Naive thymus-derived CD4-positive, alpha-beta T cell (primary cell): ENCODE measurements around the gene BTC. TPM values are rescaled to one million over a fixed set of nuclear protein-coding genes. Genes with fewer than 3 reads are reported as not detected.

Experiments used
- ATAC-seq: fragments of 150-1000 bp; cut with Tn5 transposase; 2 replicates; pipeline ENCODE4 v1.10.0; 2021; ENCODE audit warnings: mild to moderate bottlenecking, moderate library complexity
- CTCF ChIA-PET: fragments of 350-600 bp; sonication (Branson Sonifier 250); formaldehyde crosslinking; loops from one replicate; lab custom pipeline; 2021; ENCODE audit warnings: antibody characterized with exemption; lab: Charles Lee
- POLR2A ChIA-PET: fragments of 350-600 bp; sonication (Branson Sonifier 250); formaldehyde crosslinking; loops from one replicate; lab custom pipeline; 2021; ENCODE audit warnings: antibody characterized with exemption, inconsistent platforms; lab: Charles Lee
- DNase-seq, 9 donors: peaks; one replicate each; pipeline versions ENCODE4 v3.0.0 to v3.0.0-alpha.2; 2020 to 2022; ENCODE audit warnings: mixed read lengths in 1 of 9
- H3K27ac ChIP-seq: one replicate; pipeline ENCODE4 v1.7.0; 2013; ENCODE audit warnings: mild to moderate bottlenecking, low read depth, low read length, moderate library complexity
- H3K27me3 ChIP-seq, 2 donors: one replicate each; pipeline ENCODE4 v1.7.0; 2013; ENCODE audit warnings: low read length in 2 of 2, mild to moderate bottlenecking in 2 of 2, moderate library complexity in 2 of 2; ENCODE audit not compliant: control insufficient read depth in 2 of 2, insufficient read depth in 2 of 2
- H3K36me3 ChIP-seq, 3 experiments: 1 replicate in 2 of 3; 2 replicates in 1 of 3; pipeline ENCODE4 v1.7.0; 2013; ENCODE audit warnings: low read length in 3 of 3, mild to moderate bottlenecking in 3 of 3, moderate library complexity in 1 of 3; ENCODE audit not compliant: insufficient read depth in 3 of 3, control insufficient read depth in 2 of 3
- H3K4me1 ChIP-seq, 2 donors: one replicate each; pipeline ENCODE4 v1.7.0; 2013; ENCODE audit warnings: low read length in 2 of 2, mild to moderate bottlenecking in 2 of 2, moderate library complexity in 1 of 2; ENCODE audit not compliant: control insufficient read depth in 2 of 2, insufficient read depth in 2 of 2
- H3K4me3 ChIP-seq: 2 replicates; pipeline ENCODE4 v1.7.0; 2013; ENCODE audit warnings: mild to moderate bottlenecking, low read length
- H3K9me3 ChIP-seq, 3 experiments: 1 replicate in 2 of 3; 2 replicates in 1 of 3; pipeline ENCODE4 v1.7.0; 2013; ENCODE audit warnings: low read length in 3 of 3; ENCODE audit not compliant: control insufficient read depth in 2 of 3
- H3K27ac Mint-ChIP-seq, 9 donors: one replicate each; pipeline ENCODE4 v1.8.0; 2020 to 2022; ENCODE audit warnings: mixed read lengths in 9 of 9, mild to moderate bottlenecking in 8 of 9, moderate library complexity in 5 of 9, inconsistent platforms in 2 of 9
- H3K27me3 Mint-ChIP-seq, 5 donors: one replicate each; pipeline ENCODE4 v1.8.0; 2021 to 2022; ENCODE audit warnings: mixed read lengths in 5 of 5, mild to moderate bottlenecking in 1 of 5
- H3K36me3 Mint-ChIP-seq, 5 donors: one replicate each; pipeline ENCODE4 v1.8.0; 2020 to 2022; ENCODE audit warnings: mixed read lengths in 5 of 5, mild to moderate bottlenecking in 3 of 5, inconsistent platforms in 1 of 5
- H3K4me1 Mint-ChIP-seq, 7 donors: one replicate each; pipeline ENCODE4 v1.8.0; 2020 to 2022; ENCODE audit warnings: mixed read lengths in 7 of 7, mild to moderate bottlenecking in 3 of 7, inconsistent platforms in 1 of 7
- H3K4me3 Mint-ChIP-seq, 10 donors: one replicate each; pipeline ENCODE4 v1.8.0; 2020 to 2022; ENCODE audit warnings: mild to moderate bottlenecking in 10 of 10, mixed read lengths in 10 of 10, moderate library complexity in 6 of 10, inconsistent platforms in 2 of 10
- H3K9me3 Mint-ChIP-seq, 11 donors: one replicate each; pipeline ENCODE4 v1.8.0; 2020 to 2022; ENCODE audit warnings: mixed read lengths in 11 of 11, mild to moderate bottlenecking in 4 of 11, inconsistent platforms in 1 of 11, moderate library complexity in 1 of 11
- intact Hi-C, 2 donors: fragments of 100-400 bp; cut with micrococcal nuclease; formaldehyde crosslinking; loops; one replicate each; pipeline ENCODE4 v1.15.1; 2023
- polyA plus RNA-seq, 2 donors: library from polyadenylated mRNA; unstranded; fragments of 300-500 nt; fragmentation: Illumina TruSeq; gene quantifications; one replicate each; pipeline ENCODE4 v1.2.3, GENCODE V29; 2021
- total RNA-seq, 6 experiments: library from RNA in 5 of 6; stranded (reverse) in 5 of 6; gene quantifications; 1 replicate in 5 of 6; 2 replicates in 1 of 6; pipeline ENCODE4 v1.2.3 and lab custom pipeline; 2021 to 2026

Gene BTC
- total and polyA plus RNA-seq, 7 experiments from 2014 or later, result not detected

DNA sequence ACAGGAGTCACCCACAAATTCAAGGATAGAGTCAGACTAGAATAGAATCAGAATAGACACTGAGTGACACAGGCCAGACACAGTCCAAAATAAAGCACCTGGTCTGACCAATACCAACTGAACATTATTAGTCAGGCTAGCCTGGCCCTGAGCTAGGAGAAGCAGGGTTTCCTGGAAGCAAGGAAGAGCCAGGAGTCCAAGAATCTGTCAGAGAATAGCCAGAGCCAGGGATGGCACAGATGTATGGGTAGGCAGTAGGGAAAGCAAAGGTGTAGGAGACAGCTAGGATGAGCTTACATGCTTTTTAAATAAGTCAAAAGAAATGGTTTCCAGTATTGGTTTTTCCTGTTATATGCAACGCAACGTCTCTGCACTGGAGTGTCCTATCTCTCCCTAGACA is 3.7 kb downstream of the BTC start:
- ATAC-seq (no peak), DNase-seq (no peak)
- ChIA-PET POLR2A (no interaction called here), CTCF (no interaction called here)
- Histone ChIP-seq H3K4me1 (no peaks in the 10 kb centered on the region), H3K27me3 (no peaks in the 10 kb centered on the region), H3K36me3 (no peaks in the 10 kb centered on the region), H3K4me3 (no peak overlapping the region), H3K9me3 (no peaks in the 10 kb centered on the region), H3K27ac (no peak overlapping the region)
- Mint-ChIP-seq H3K36me3 (peaks cover 0 to 5% (median 0%) of the 10 kb centered on the region in 5 donors), H3K9me3 (peaks cover 0 to 5% (median 0%) of the 10 kb centered on the region in 11 donors), H3K27me3 (peaks cover 38 to 56% (median 49%) of the 10 kb centered on the region in 5 donors), H3K4me3 (no peak overlapping the region), H3K4me1 (peaks cover 0 to 7% (median 0%) of the 10 kb centered on the region in 7 donors), H3K27ac (no peak overlapping the region)
- intact Hi-C loops, result no loop called here

- ChIA-PET CTCF (no interaction called here), POLR2A (no interaction called here)
- Histone ChIP-seq H3K27ac (no peak overlapping the region), H3K4me3 (no peak overlapping the region), H3K27me3 (no peaks in the 10 kb centered on the region), H3K36me3 (no peaks in the 10 kb centered on the region), H3K9me3 (no peaks in the 10 kb centered on the region), H3K4me1 (no peaks in the 10 kb centered on the region)
- ATAC-seq (no peak), DNase-seq (no peak)
- H3K4me1 Mint-ChIP-seq, result peaks cover 0 to 6% (median 0%) of the 10 kb centered on the region in 7 donors
- no peak overlapping the region for H3K27ac Mint-ChIP-seq
- no peak overlapping the region for H3K4me3 Mint-ChIP-seq
- peaks cover 0 to 6% (median 0%) of the 10 kb centered on the region in 11 donors for H3K9me3 Mint-ChIP-seq
- H3K36me3 Mint-ChIP-seq, result peaks cover 0 to 5% (median 0%) of the 10 kb centered on the region in 5 donors
- intact Hi-C loops, result no loop called here
- H3K27me3 Mint-ChIP-seq, result peaks cover 26 to 44% (median 39%) of the 10 kb centered on the region in 5 donors
These were observed 4.8 kb downstream of the BTC start for GRCh38 chr4:74789518-74789917.

DNA sequence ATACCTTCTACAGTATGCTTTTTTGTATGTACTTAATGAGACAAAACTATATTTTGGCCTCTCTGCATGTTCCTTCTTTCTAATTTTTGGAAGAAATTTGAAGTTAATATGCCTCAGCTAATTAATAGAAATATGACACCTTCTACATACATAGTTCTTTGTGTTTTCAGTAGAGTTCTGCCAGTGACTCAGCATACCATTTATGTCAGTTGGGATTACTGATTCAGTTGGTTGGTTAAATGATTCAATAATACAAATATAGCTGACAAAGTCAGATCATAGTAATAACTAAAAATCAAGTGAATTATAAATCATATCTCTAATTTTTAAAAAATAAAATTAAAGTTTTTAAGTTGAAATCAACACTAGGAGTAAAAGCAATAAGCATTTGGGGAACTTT is 16.8 kb downstream of the BTC start:
- no peak for DNase-seq
- H3K27ac Mint-ChIP-seq, result no peak overlapping the region
- no peaks in the 10 kb centered on the region for H3K36me3 ChIP-seq
- POLR2A ChIA-PET, result no interaction called here
- no peaks in the 10 kb centered on the region for H3K27me3 ChIP-seq
- intact Hi-C loops, result no loop called here
- no peak overlapping the region for H3K27ac ChIP-seq
- CTCF ChIA-PET, result no interaction called here
- peaks cover 0 to 13% (median 8%) of the 10 kb centered on the region in 5 donors for H3K27me3 Mint-ChIP-seq
- H3K9me3 Mint-ChIP-seq, result peaks cover 0 to 9% (median 1%) of the 10 kb centered on the region in 11 donors
- H3K4me3 Mint-ChIP-seq, result no peak overlapping the region
- no peaks in the 10 kb centered on the region for H3K9me3 ChIP-seq
- no peaks in the 10 kb centered on the region for H3K4me1 ChIP-seq
- no peak for ATAC-seq
- no peak overlapping the region for H3K4me3 ChIP-seq
- H3K36me3 Mint-ChIP-seq, result peaks cover 0 to 3% (median 0%) of the 10 kb centered on the region in 5 donors
- H3K4me1 Mint-ChIP-seq, result no peaks in the 10 kb centered on the region

DNA sequence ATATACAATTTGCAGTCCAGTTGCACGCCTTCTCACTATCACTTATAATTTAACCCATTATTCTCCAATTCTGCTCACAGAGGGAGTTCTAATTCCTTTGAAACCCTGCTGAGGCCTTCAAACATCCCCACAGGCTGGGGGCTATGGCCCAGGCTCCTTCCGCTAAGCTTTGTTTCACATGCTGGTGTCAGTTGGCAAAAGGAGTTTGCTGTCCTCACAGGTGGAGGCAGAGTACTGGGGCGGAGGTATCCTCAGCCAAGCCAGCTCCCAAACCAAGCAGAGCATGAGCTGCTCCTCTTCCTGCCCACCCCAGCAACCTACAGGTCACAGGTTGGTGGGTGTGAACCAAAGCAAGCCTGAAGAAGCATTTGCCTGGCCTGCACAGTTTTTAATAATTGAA is 21.5 kb downstream of the BTC start:
- Mint-ChIP-seq H3K4me3 (no peak overlapping the region), H3K27ac (no peak overlapping the region), H3K4me1 (no peaks in the 10 kb centered on the region), H3K27me3 (peaks cover 0 to 13% (median 4%) of the 10 kb centered on the region in 5 donors), H3K9me3 (no peaks in the 10 kb centered on the region), H3K36me3 (no peaks in the 10 kb centered on the region)
- H3K4me3 ChIP-seq, result no peak overlapping the region
- POLR2A ChIA-PET, result no interaction called here
- no peaks in the 10 kb centered on the region for H3K9me3 ChIP-seq
- ATAC-seq, result no peak
- CTCF ChIA-PET, result no interaction called here
- no peaks in the 10 kb centered on the region for H3K36me3 ChIP-seq
- intact Hi-C loops, result no loop called here
- H3K27me3 ChIP-seq, result no peaks in the 10 kb centered on the region
- H3K27ac ChIP-seq, result no peak overlapping the region
- DNase-seq, result no peak
- no peaks in the 10 kb centered on the region for H3K4me1 ChIP-seq

GRCh38 chr4:74772106-74772505 is 22.2 kb downstream of the BTC start:
- no peaks in the 10 kb centered on the region for H3K9me3 ChIP-seq
- no peaks in the 10 kb centered on the region for H3K27me3 ChIP-seq
- peaks cover 0 to 13% (median 4%) of the 10 kb centered on the region in 5 donors for H3K27me3 Mint-ChIP-seq
- intact Hi-C loops, result no loop called here
- no peak overlapping the region for H3K27ac ChIP-seq
- DNase-seq, result no peak
- CTCF ChIA-PET, result no interaction called here
- H3K36me3 Mint-ChIP-seq, result no peaks in the 10 kb centered on the region
- no peaks in the 10 kb centered on the region for H3K4me1 Mint-ChIP-seq
- H3K27ac Mint-ChIP-seq, result no peak overlapping the region
- H3K4me3 Mint-ChIP-seq, result no peak overlapping the region
- H3K4me3 ChIP-seq, result no peak overlapping the region
- H3K9me3 Mint-ChIP-seq, result no peaks in the 10 kb centered on the region
- H3K36me3 ChIP-seq, result no peaks in the 10 kb centered on the region
- no peak for ATAC-seq
- POLR2A ChIA-PET, result no interaction called here
- H3K4me1 ChIP-seq, result no peaks in the 10 kb centered on the region

DNA sequence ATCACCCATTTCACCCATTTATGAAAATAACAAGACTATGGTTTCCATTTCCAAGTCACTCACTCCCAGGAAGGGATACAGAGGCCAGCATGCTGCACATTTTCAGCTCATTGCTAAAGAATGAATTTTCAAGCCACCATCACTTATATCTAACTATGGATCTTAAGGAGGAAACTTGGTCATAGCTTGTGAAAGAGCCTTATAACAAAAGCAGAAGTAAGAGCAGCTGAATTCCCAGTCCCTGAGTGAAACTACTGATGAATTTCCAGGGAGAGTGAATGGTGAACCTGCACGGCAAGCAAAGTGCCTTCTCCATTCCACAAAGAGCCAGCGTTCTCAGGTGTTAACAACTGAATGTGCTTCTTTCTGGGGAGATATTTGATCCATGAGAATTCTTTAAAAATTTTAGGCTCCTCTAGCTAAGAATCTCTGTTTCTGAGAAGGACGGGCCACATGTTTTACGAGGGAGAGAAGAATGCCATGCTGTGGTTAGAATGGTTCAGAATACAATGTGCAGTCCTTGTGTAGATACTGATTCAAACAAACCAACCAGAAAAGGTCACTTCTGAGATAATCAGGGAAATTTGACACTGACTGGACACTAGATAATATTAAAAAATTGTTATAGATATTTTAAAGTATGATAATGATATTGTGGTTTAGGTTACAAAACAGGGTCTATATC is 24.0 kb downstream of the BTC start:
- no peak for ATAC-seq
- CTCF ChIA-PET, result no interaction called here
- POLR2A ChIA-PET, result no interaction called here
- H3K9me3 ChIP-seq, result no peaks in the 10 kb centered on the region
- intact Hi-C loops, result no loop called here
- Mint-ChIP-seq H3K4me3 (no peak overlapping the region), H3K4me1 (no peaks in the 10 kb centered on the region), H3K36me3 (no peaks in the 10 kb centered on the region), H3K27ac (no peak overlapping the region), H3K9me3 (no peaks in the 10 kb centered on the region), H3K27me3 (peaks cover 0 to 13% (median under 1%) of the 10 kb centered on the region in 5 donors)
- no peak overlapping the region for H3K4me3 ChIP-seq
- no peaks in the 10 kb centered on the region for H3K27me3 ChIP-seq
- H3K27ac ChIP-seq, result no peak overlapping the region
- no peaks in the 10 kb centered on the region for H3K4me1 ChIP-seq
- H3K36me3 ChIP-seq, result no peaks in the 10 kb centered on the region
- no peak for DNase-seq

- Mint-ChIP-seq H3K4me1 (no peaks in the 10 kb centered on the region), H3K4me3 (no peak overlapping the region), H3K36me3 (no peaks in the 10 kb centered on the region), H3K27me3 (peaks cover 0 to 1% (median 0%) of the 10 kb centered on the region in 5 donors), H3K9me3 (peaks cover 0 to 7% (median 0%) of the 10 kb centered on the region in 11 donors), H3K27ac (no peak overlapping the region)
- intact Hi-C loops, result no loop called here
- ChIA-PET CTCF (no interaction called here), POLR2A (no interaction called here)
- Histone ChIP-seq H3K4me3 (no peak overlapping the region), H3K4me1 (no peaks in the 10 kb centered on the region), H3K27me3 (no peaks in the 10 kb centered on the region), H3K27ac (no peak overlapping the region), H3K36me3 (no peaks in the 10 kb centered on the region), H3K9me3 (no peaks in the 10 kb centered on the region)
- ATAC-seq, result no peak
- no peak for DNase-seq
These were observed 25.3 kb downstream of the BTC start for GRCh38 chr4:74768857-74769525.
